ENCODE measurements around the gene PLCB1.
"Not testable (repeated sequence)": the region's sequence is repeated elsewhere in the genome, so short reads cannot be mapped to it uniquely, and the experiment has no call there.

PLCB1 gene

DNA sequence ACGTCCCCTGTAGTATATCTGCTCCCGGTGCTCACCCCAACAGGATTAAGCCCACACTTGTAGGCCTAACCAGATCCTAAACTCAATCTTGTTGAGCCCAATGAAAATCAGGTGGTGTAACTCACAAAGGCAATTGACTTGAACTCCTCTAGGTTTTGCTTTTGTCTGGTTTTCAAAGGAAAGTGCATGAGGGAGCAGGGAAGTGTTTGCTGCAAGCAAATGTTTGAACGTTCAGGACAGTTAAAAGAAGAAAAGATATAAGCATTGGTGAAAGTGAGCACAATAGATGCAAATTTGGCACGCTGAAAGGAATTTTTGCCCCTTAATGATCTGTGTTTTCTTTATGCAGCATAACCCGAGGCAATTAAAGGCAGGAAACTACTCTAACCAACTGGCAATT, 212.6 kb downstream of the PLCB1 start:
- Histone ChIP-seq H3K27ac (no peak overlapping the region), H3K4me3 (no peak overlapping the region)
- no peak for DNase-seq (ENCODE audit: low spot score)
- TF ChIP-seq, protein P1, sequence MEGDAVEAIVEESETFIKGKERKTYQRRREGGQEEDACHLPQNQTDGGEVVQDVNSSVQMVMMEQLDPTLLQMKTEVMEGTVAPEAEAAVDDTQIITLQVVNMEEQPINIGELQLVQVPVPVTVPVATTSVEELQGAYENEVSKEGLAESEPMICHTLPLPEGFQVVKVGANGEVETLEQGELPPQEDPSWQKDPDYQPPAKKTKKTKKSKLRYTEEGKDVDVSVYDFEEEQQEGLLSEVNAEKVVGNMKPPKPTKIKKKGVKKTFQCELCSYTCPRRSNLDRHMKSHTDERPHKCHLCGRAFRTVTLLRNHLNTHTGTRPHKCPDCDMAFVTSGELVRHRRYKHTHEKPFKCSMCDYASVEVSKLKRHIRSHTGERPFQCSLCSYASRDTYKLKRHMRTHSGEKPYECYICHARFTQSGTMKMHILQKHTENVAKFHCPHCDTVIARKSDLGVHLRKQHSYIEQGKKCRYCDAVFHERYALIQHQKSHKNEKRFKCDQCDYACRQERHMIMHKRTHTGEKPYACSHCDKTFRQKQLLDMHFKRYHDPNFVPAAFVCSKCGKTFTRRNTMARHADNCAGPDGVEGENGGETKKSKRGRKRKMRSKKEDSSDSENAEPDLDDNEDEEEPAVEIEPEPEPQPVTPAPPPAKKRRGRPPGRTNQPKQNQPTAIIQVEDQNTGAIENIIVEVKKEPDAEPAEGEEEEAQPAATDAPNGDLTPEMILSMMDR (IDR thresholded peaks at IDR 0.05), result no peak

DNA sequence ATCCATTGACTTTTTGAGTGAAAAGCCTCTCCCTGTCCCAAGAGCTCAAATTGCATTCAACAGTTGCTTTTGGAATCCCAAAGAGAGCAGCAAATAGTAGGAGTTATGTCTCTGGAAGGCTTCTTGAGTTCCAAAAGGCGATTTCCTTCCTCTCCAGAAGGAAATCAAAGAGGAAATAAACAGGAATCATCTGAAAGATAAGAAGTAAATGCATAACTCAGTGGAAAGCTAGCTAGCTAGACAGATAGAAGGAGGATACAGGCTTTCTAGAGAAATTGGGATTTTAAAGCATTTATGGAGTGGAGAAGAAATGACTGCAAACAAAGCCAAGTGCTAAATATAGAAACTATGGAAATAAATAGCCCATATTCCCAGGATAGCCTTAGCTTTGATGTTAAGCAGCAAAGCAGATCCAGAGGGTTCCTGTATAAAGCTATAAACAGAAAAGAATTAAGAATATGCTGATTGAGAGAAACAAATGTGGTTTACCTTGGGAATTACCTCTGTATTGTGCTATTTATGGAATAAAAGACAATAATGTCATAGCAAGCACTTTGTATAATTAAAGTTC, 214.7 kb downstream of the PLCB1 start:
- DNase-seq (ENCODE audit: low spot score), result no peak
- Histone ChIP-seq H3K27ac (no peak overlapping the region), H3K4me3 (no peak overlapping the region)
- TF ChIP-seq, protein P1 (IDR thresholded peaks at IDR 0.05), result no peak

DNA sequence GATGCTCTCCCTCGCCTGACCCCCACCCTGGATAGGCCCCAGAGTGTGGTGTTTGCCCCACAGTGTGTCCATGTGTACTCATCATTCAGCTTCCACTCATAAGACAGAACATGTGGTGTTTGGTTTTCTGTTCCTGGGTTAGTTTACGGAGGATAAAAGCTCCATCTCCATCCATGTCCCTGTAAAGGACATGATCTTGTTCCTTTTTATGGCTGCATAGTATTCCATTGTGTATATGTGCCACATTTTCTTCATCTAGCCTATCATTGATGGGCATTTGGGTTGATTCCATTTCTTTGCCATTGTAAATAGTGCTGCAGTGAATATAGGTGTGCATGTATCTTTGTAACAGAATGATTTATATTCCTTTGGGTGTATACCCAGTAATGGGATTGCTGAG, 218.2 kb downstream of the PLCB1 start:
- DNase-seq (ENCODE audit: low spot score); H3K4me3 ChIP-seq; H3K27ac ChIP-seq: not testable (repeated sequence)
- TF ChIP-seq, protein P1 (IDR thresholded peaks at IDR 0.05), result peak; percentile 2

DNA sequence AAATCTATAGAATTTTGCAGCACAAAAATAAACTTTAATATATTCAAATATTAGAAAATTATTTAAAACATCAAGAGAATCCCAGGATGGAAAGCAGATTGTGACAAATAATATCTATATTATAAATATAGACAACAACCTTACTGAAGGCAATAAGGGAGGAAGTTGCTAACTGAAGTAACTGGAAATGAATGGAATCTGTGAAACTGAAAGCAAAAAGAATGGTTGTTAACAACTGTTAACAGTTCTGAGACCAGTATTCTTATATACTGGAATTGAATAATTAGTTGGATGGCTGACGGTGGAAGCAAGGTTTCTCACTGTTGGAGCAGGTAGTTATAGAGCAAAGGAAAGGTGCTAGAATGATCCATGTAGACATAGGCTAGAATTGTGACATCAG, 220.4 kb downstream of the PLCB1 start:
- DNase-seq (ENCODE audit: low spot score), result no peak
- TF ChIP-seq, protein P1 (IDR thresholded peaks at IDR 0.05), result no peak
- Histone ChIP-seq H3K4me3 (peak overlapping the region; percentile 17), H3K27ac (no peak overlapping the region)

DNA sequence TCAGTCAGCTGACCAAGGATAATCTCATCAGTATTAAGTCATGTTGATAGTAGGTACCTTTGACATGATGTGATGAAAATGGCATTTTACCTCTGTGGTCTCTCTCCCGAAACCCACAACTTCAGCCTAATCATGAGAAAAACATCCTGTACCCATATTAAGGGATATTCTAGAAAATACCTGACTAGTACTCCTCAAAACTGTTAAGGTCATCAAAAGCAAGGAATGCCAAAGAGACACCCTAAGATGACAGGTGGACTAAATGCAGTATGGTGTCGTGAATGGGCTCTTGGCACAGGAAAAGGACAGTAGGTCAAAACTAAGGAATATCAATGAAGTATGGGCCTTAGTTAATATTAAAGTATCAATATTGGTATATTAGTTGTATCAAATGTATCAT, 221.4 kb downstream of the PLCB1 start:
- H3K4me3 ChIP-seq, result no peak overlapping the region
- TF ChIP-seq, protein P1 (IDR thresholded peaks at IDR 0.05), result no peak
- DNase-seq (ENCODE audit: low spot score), result no peak
- H3K27ac ChIP-seq, result no peak overlapping the region

DNA sequence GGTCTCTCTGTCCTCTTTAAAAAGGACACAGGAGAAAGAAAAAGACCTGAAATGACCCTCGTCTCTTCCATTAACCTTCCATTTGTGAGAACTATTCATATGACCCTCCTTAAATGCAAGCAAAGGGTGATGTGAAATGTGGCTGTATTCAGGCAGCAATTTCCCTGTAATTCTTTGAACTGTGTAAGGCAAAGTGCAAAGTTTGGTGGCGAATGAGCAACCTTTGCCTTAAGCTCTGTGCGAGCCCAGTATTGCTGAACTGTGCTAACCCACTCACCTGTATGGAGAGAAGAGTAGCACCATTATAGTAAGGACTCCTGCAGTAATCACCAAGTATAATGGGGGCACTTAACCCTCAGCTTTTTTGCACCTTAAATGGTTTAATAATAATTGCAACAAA, 223.4 kb downstream of the PLCB1 start:
- TF ChIP-seq, protein P1 (IDR thresholded peaks at IDR 0.05), result no peak
- H3K27ac ChIP-seq, result no peak overlapping the region
- H3K4me3 ChIP-seq, result no peak overlapping the region
- DNase-seq (ENCODE audit: low spot score), result no peak

DNA sequence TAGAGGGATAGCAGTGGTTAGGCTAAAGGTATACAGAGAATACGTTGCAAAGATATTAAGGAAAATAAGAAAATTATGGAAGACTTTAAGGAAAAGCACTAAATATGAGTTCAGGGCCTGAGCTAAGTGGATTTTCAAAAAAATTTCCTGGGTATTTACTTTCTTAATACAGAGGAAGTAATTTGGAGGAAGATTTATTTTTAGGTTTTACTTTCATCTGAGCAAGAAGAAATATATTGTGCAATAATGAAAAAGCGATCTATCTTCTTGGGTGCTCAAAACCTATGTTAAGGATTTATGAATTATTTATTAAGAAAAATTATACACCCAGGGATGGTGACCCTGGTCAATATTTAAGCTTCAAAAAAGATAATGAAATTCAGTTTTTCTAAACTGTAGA, 224.7 kb downstream of the PLCB1 start:
- no peak overlapping the region for H3K27ac ChIP-seq
- TF ChIP-seq, protein P1 (IDR thresholded peaks at IDR 0.05), result no peak
- no peak overlapping the region for H3K4me3 ChIP-seq
- DNase-seq (ENCODE audit: low spot score), result no peak
